Measurements from ENCODE around the gene NFIA.

The NFIA gene

DNA sequence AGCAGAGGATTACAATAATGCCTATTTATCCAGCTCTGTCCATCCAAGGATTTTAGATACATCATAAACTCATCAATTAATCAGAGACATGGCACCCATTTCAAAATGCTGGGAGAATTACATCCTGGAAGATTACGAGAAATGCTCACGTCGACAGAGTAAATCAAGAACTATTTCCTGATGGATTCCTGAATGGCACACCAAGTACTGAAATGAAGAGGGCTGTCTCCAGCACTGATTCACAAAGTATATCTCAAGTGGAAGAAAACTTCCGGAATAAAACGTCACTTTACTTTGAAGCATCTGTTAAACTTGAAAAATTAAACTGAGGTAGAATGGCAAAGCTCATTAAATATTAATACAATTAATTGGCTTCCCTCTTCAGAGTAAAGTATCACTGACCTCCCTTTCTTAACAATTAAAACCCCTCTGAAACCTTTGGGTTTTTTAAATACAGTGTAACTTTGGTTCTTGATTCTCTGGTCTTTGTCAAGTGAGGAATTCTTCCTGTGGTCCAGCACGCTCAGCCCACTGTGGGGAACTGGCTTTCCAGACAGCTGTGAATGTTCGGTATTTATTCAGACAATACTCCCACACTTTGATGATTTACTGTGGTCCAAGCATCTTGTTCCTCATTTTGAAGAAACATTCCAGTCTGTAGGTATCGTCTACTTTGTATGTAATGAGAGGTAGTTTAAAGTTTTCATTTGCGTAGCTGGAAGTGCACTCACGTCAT lies 288.0 kb downstream of the NFIA start:
- FAIRE-seq = no peak
- DNase-seq (ENCODE audit: insufficient read length) = no peak
- TF ChIP-seq POLR2A (IDR thresholded peaks at IDR 0.05; ENCODE audit: low read depth, low read length) = no peak

DNA sequence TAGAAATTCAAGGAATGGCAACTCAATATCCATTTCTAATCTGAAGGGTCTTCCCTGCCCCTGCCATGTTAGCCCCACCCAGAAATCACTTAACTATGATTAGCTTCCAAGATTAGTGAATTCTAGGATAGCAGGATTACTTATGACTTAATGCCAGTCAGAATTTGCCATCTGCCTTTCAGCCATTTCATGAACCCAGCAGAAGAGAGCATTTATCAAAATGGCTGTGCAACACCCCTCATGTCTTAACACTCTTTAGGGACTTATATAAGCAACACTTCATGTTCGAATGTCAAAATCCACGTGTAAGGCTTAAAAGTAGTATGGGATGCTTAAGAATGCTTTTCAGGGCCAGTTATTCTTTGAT lies 288.5 kb downstream of the NFIA start:
- TF ChIP-seq POLR2AphosphoS5 (IDR thresholded peaks at IDR 0.05; ENCODE audit: low read depth, low read length) = no peak
- TF ChIP-seq POLR2A (IDR thresholded peaks at IDR 0.05; ENCODE audit: low read depth, low read length) = no peak
- TF ChIP-seq TAF1 (IDR thresholded peaks at IDR 0.05; ENCODE audit: borderline replicate concordance, low read depth, low read length) = no peak

DNA sequence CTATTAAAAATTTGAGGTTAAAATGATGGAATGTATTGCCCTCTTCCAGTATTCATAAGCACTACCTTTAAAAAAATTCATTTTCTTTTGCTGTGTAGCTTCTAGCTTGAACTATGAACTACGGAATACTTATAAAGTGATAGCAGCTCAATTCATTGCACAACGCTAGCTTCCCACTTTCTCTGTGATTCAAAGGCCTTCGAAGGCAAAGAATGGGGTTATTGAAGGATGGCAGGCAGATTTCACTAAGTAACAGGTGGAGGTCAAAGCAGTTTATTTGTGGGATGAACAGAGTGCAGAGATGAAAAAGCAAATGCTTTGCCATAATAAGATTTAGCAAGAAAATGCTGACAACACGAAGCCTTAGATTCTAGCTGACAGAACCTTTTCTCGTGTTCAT lies 290.6 kb downstream of the NFIA start:
- no peak for TF ChIP-seq POLR2A (IDR thresholded peaks at IDR 0.05; ENCODE audit: low read depth, low read length)
- TF ChIP-seq TAF1 (IDR thresholded peaks at IDR 0.05; ENCODE audit: borderline replicate concordance, low read depth, low read length) = no peak
- TF ChIP-seq POLR2AphosphoS5 (IDR thresholded peaks at IDR 0.05; ENCODE audit: low read depth, low read length) = no peak
- no peak for DNase-seq (ENCODE audit: insufficient read length)
- FAIRE-seq = no peak

More for the DNA sequence above, 288.5 kb downstream of the NFIA start:
- FAIRE-seq = no peak
- no peak for DNase-seq (ENCODE audit: insufficient read length)

DNA sequence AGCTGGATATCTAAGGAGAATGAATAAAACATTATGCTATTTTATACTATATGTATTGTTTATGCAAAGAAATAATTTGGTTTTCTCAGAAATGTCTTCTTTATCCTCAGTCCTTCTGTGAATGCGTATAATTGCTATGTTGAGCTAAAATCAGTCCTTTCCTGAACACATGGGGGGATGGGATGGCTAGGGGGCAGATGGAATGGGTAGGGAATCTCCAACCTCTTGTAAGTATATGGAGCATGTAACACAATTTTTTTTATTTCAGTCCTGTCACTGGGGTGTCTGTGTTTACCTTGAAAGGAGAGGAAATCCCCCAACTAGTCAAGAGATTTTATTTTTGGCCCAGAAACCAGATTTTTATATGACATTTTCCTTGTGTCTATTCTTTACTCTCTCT lies 291.8 kb downstream of the NFIA start:
- TF ChIP-seq POLR2A (IDR thresholded peaks at IDR 0.05; ENCODE audit: low read depth, low read length) = no peak
- no peak for TF ChIP-seq POLR2AphosphoS5 (IDR thresholded peaks at IDR 0.05; ENCODE audit: low read depth, low read length)
- no peak for TF ChIP-seq TAF1 (IDR thresholded peaks at IDR 0.05; ENCODE audit: borderline replicate concordance, low read depth, low read length)
- DNase-seq (ENCODE audit: insufficient read length) (no peak), FAIRE-seq (no peak)

DNA sequence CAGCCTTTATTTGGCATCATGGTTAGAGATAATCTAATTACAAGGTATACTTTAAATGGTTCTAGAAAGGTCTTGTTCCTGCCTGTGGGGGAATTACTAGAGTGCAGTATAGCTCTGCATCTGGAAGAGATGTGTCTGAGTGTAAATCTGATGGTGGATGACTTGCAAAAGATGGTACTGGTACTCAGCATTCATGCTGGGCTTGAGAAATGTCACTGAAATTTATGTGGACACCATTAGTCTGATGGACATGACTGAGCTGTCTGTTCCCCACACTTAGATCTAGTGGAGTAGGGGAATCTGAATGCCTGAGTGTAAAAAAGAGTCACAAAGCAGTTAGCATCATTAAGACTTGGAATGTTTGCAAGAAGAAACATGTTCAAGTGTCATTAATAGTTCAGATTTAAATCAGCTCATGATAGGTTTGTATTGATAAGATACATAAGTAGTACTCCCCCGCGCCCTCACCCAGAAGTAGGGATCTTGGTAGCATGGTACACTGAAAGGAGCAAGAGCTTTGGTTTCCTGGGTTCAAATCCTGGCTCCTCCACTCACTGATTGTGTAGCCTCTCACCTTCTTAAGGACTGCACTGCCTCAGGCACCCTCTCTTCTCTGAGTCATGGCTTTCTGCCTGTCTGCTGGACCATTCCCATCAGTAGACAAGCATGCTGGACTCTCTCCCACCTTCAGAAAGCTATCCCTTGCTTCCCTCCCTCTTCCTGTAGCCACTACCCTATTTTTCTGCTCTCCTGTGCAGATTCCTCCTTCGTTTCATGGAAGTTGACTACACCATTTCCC lies 292.9 kb downstream of the NFIA start:
- TF ChIP-seq POLR2A (IDR thresholded peaks at IDR 0.05; ENCODE audit: low read depth, low read length) = no peak
- no peak for TF ChIP-seq TAF1 (IDR thresholded peaks at IDR 0.05; ENCODE audit: borderline replicate concordance, low read depth, low read length)
- TF ChIP-seq POLR2AphosphoS5 (IDR thresholded peaks at IDR 0.05; ENCODE audit: low read depth, low read length) = no peak
- FAIRE-seq = no peak

DNA sequence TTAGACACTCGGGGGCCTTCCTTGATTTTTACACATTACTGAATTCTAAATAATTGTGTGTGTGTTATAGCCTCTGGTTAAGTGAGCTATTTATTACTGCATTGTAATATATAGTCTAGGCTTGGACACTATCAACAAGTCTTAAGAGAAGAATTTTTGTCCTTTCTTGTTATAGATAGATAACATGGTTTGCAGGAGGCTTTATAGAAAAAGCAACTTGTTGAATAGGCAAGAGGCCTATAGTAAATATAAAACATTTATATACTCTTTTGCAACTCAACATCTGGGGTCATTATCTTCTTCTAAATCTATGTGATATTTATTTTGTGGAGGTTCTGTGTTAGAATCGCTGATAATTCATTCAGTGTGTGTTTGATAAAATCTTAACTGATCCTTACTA lies 293.8 kb downstream of the NFIA start:
- no peak for TF ChIP-seq POLR2AphosphoS5 (IDR thresholded peaks at IDR 0.05; ENCODE audit: low read depth, low read length)
- no peak for TF ChIP-seq TAF1 (IDR thresholded peaks at IDR 0.05; ENCODE audit: borderline replicate concordance, low read depth, low read length)
- TF ChIP-seq POLR2A (IDR thresholded peaks at IDR 0.05; ENCODE audit: low read depth, low read length) = no peak

More for the DNA sequence above, 292.9 kb downstream of the NFIA start:
- DNase-seq (ENCODE audit: insufficient read length) = no peak

DNA sequence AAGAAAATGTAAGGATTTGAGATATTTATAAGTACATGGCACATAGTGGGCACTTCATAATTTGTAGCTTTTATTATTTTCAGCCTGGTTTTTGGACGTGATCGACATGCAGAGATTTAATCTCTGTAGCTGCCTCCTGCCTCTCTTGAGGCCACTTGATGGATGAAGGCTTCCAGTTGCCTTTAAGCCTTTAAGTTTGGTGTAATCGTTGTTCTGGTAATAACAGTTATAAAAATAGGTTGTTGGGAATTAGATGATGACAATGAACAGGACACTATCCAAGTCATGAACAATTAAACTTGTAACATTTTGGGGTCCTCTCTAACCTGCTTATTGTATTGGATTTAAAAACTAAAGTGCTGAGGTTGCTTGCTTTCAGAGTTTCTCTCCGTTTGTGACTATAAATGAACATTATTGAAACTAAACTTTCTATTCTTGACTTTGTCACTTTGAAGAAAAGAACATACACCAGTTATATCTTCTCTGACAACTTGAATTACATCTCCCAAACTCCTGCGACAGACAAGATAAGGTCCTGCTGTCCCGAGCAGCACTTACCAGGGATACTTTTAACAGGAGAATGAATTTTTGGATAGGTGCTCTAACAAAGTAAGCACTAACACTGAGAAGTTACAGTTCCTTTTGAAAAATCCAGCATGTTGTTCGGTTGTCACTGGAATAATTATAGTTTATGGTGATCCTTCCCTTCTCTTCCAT lies 295.0 kb downstream of the NFIA start:
- TF ChIP-seq TAF1 (IDR thresholded peaks at IDR 0.05; ENCODE audit: borderline replicate concordance, low read depth, low read length) = no peak
- TF ChIP-seq POLR2A (IDR thresholded peaks at IDR 0.05; ENCODE audit: low read depth, low read length) = no peak
- TF ChIP-seq POLR2AphosphoS5 (IDR thresholded peaks at IDR 0.05; ENCODE audit: low read depth, low read length) = no peak
- FAIRE-seq (no peak), DNase-seq (ENCODE audit: insufficient read length) (no peak)

More for the DNA sequence above, 293.8 kb downstream of the NFIA start:
- DNase-seq (ENCODE audit: insufficient read length) = no peak
- FAIRE-seq = no peak

DNA sequence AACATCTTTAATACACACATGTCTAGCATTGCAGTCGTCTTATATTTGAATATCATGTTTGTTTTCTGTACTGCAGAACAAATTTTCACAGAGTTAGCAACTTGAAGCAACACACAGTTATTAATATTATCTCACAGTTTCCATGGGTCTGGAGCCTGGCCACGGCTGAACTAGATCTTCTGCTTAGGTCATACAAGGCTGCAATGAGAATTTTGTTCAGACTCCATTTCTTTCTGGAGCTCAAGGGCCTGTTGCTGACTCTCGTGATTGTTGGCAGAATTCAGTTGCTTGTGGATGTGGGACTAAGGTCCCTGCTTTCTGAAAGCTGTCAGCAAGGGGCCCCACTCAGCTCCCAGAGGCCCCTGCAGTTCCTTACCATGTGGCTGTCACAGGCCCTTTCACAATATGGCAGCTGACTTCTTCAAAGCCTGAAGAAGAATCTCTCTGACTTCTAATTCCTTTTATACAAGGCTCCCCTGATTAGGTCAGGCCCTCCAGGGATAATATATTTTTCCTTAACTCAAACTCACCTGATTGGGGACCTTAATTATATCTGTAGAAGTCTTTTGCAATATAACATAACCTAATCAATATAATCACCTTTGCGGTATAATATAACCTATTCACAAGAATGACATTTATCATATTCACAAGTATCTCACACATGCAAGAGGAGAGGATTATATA lies 296.3 kb downstream of the NFIA start:
- DNase-seq (ENCODE audit: insufficient read length) (no peak), FAIRE-seq (no peak)
- TF ChIP-seq POLR2AphosphoS5 (IDR thresholded peaks at IDR 0.05; ENCODE audit: low read depth, low read length) (no peak), POLR2A (IDR thresholded peaks at IDR 0.05; ENCODE audit: low read depth, low read length) (no peak)

DNA sequence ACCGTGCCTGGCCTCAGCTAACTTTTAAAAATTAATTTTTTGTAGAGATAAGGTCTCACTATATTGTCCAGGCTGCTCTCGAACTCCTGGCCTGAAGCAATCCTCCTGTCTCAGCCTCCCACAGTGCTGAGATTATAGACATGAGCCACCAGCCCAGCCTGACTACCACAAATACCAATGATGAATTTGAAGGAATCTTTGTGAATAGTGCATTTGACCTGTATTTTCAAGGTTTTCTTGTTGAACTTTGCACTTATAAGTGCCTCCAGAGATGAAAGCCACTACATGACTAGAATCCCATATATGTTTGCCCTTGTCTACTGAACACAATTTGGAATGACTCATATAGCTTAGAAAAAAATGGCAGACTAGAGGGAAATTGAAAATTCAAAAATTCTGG lies 297.3 kb downstream of the NFIA start:
- TF ChIP-seq POLR2A (IDR thresholded peaks at IDR 0.05; ENCODE audit: low read depth, low read length) (no peak), POLR2AphosphoS5 (IDR thresholded peaks at IDR 0.05; ENCODE audit: low read depth, low read length) (no peak), TAF1 (IDR thresholded peaks at IDR 0.05; ENCODE audit: borderline replicate concordance, low read depth, low read length) (no peak)
- DNase-seq (ENCODE audit: insufficient read length) = no peak
- no peak for FAIRE-seq

DNA sequence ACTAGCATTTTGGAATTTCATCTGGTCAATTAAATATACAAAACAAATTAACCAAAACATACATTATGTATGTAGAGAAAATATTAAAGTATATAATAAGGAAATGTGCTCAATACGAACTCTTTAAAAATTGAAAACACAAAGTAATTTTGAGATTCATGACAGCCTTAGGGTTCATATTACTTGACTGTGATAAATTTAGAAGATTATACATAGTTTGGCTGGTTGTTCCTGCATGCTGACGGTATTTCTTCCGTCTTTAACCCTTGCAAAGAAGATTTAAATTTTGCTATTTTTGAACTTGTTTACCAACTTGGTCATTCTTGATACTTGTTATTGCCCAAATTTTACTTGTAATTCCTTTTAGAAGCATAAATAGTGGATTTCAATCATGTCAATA lies 298.2 kb downstream of the NFIA start:
- DNase-seq (ENCODE audit: insufficient read length) (no peak), FAIRE-seq (no peak)
- no peak for TF ChIP-seq POLR2AphosphoS5 (IDR thresholded peaks at IDR 0.05; ENCODE audit: low read depth, low read length)
- TF ChIP-seq POLR2A (IDR thresholded peaks at IDR 0.05; ENCODE audit: low read depth, low read length) = no peak
- no peak for TF ChIP-seq TAF1 (IDR thresholded peaks at IDR 0.05; ENCODE audit: borderline replicate concordance, low read depth, low read length)

DNA sequence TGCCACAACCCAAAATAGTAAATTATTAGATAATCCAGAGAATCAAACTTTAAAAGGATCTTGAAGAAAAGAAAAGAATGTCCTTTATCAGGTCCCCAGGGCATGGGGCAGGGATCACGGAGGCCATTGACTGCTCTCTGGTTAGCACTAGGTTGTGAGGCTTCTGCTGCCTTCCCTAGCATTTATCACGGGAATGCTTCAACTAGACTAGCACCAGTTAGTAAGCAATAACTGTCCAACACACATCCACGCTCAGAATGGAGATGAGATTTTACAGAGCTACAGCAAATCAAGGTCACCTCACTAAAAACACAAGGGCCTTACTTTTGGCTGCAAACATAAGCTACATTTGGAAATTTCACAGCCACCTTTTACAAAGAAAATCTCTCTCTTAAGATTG lies 304.0 kb downstream of the NFIA start:
- DNase-seq (ENCODE audit: insufficient read length) = no peak
- no peak for FAIRE-seq
- TF ChIP-seq POLR2AphosphoS5 (IDR thresholded peaks at IDR 0.05; ENCODE audit: low read depth, low read length) = no peak
- no peak for TF ChIP-seq TAF1 (IDR thresholded peaks at IDR 0.05; ENCODE audit: borderline replicate concordance, low read depth, low read length)
- no peak for TF ChIP-seq POLR2A (IDR thresholded peaks at IDR 0.05; ENCODE audit: low read depth, low read length)

Measured in GM12892 (cell line).